Measurements from ENCODE around the gene EPB41L2.

The EPB41L2 gene

DNA sequence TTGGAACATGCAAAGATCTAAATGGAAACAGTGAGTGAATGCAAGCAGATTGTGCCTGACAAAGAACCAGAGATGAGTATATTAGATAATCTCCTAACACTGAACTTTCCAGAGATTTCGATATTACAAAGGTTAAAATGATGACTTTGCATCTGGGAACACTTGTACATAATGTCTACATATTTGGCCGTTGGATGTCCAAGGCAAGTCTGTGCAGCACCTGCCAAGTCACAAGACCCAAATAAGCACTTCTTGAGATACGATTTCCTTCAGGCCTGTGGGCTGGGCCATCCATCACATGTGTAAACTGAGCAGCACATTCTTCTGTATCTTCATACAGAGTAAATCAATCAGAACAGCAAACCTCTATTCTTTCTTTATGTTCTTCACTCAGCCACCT lies 268.3 kb downstream of the EPB41L2 start:
- DNase-seq (ENCODE audit: low read depth) = no peak

DNA sequence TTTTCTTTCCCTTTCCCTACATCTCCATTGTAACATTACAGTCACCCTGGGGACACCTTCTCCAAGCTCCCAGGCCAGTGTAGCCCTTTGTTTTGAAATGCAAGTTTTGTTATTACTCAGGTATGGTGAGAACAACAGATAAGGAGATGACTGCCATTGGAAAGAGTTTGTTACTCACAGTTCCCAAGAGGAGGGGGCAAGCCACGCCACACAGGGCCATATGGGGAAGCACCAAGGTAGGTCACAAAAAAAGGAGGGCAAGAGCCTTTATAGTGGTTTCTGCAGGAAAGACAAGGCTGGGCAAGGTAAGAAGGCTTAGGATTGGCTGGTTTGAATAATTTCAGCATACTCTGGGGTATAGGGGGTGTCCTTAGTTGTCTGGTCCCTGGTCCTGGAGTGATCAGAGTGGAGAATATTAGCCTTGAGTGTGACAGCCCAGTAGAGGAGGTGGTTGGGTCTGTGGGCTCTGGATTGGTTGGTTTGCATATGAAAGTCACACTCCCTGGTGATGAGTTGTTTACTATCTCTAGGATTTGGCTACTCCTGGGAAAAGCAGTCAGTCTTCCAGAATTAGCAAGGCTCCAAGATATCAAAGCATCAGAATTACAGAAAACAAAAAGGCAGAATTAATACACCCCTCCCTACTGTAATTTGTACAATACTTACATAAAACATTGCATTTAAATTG lies 268.9 kb downstream of the EPB41L2 start:
- no peak for DNase-seq (ENCODE audit: low read depth)
